ENCODE measurements around the gene KCNJ3.
"Not testable (repeated sequence)": the region's sequence is repeated elsewhere in the genome, so short reads cannot be mapped to it uniquely, and the experiment has no call there.

KCNJ3 gene

DNA sequence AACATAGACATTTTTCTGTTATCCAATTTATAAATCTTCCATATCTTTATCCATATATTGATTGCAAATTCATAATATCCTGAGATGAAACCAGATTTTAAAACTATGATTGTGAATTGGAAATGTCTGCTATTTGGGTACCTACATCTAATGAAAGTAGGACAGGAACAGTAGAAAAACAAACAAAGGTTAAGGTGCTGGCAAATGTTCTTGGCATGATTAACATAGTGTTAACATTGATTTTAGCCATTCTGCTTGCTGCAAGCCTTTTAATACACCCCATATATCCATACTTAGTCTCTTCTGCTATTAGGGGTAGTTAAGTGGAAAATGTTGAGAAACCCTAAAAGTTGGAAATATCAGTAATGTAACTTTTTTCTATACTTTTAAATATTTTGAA lies 152.0 kb downstream of the KCNJ3 start:
- no peak for FAIRE-seq

DNA sequence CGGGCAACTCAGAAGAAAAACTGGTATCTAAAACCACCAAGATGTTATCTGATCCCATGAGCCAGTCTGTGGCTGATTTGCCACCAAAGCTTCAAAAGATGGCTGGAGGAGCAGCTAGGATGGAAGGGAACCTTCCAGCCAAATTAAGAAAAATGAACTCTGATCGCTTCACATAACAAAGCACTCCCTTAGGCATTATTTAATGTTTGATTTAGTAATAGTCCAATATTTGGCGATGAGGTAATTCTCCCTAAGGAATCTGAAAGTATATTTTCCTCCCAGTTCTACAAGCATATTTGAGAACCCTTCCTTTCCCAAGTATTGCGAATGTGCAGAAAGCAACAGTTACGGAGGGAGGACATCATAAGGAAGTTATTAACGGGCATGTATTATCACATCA lies 156.6 kb downstream of the KCNJ3 start:
- FAIRE-seq = no peak

DNA sequence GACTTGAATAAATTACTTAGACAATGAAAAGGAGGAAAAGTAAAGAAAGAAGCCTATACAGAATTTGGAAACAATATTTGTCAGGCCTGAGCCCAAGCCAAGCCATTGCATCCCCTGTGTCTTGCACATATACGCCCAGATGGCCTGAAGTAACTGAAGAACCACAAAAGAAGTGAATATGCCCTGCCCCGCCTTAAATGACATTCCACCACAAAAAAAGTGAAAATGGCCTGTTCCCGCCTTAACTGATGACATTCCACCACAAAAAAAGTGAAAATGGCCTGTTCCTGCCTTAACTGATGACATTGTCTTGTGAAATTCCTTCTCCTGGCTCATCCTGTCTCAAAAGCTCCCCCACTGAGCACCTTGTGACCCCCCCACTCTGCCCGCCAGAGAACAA lies 168.7 kb downstream of the KCNJ3 start:
- not testable (repeated sequence) for FAIRE-seq

DNA sequence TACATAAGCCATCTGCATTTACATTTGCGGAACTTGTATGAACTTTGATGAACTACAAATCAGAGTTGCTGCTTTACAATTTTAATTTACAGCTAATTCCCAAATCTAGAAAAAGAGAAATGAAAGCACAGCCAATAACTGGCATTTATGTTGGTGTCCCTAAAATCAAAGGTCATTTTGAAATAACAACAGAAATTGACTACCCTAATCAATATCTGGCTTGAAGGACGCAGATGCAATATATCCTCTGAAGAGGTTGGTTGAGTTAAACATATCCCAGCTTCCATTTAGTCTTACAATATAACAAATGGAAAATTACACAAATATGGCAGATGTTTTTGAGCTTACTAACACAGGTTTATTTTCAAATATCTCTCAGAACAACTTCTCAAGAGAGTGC lies 177.5 kb downstream of the KCNJ3 start:
- FAIRE-seq = no peak

- no peak for FAIRE-seq
Observed at GRCh38 chr2:154882725-154883124, 184.2 kb downstream of the KCNJ3 start.

- FAIRE-seq = no peak
Observed at GRCh38 chr2:154886316-154886715, 187.8 kb downstream of the KCNJ3 start.

- no peak for FAIRE-seq
Observed at GRCh38 chr2:154898269-154898668, 199.8 kb downstream of the KCNJ3 start.

DNA sequence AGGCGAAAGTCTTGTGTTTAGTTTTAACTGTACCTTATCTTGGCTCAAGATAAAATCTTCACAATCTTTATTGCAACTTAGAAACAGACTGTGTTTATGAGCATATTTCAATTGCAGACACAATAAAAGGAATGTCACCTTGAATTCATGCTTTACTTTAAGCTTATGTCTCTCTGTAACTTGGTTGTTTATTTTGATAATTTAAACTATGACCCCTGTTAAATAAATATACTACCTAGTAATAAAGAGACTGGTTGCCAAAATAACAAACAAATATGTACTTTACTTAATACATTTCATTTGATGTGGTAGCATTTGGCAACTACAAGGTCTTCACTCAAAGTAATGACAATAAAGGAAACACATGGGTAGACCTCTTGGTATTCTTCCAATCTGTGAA lies 202.6 kb downstream of the KCNJ3 start:
- FAIRE-seq = no peak
